Hematopoietic multipotent progenitor cell treated with erythropoietin and hydrocortisone succinate and interleukin-3 and kit ligand, for 17 days (in vitro differentiated cells): ENCODE results near the gene CRYBG2.
"Not testable (repeated sequence)": the region's sequence is repeated elsewhere in the genome, so short reads cannot be mapped to it uniquely, and the experiment has no call there.

ENCODE experiments used
- DNase-seq: peaks from one replicate; pipeline ENCODE4 v3.0.0-alpha.2; 2015; ENCODE audit warnings: low spot score

Gene CRYBG2

GRCh38 chr1:26350701-26351589 is 3.0 kb downstream of the CRYBG2 start:
- DNase-seq = no peak

DNA sequence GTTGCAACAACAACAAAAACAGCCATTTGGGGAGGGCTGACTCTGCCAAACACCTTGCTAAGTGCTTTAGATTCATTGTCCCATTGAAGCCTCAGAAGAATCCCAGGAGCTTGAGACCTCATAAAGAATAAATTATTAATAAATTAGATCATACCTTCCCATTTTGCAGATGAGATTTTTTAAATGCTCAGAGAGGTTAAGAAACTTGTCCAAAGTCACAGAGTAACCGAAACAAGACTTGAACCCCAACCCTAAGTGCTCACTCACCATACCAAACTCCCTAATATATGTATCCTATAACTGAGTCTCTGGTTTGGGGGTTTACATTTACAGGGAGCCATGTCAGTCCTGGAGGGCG is 3.6 kb downstream of the CRYBG2 start:
- DNase-seq = no peak

- no peak for DNase-seq
Measured at GRCh38 chr1:26349877-26350244, 4.1 kb downstream of the CRYBG2 start.

GRCh38 chr1:26349188-26349876 is 4.6 kb downstream of the CRYBG2 start:
- no peak for DNase-seq

DNA sequence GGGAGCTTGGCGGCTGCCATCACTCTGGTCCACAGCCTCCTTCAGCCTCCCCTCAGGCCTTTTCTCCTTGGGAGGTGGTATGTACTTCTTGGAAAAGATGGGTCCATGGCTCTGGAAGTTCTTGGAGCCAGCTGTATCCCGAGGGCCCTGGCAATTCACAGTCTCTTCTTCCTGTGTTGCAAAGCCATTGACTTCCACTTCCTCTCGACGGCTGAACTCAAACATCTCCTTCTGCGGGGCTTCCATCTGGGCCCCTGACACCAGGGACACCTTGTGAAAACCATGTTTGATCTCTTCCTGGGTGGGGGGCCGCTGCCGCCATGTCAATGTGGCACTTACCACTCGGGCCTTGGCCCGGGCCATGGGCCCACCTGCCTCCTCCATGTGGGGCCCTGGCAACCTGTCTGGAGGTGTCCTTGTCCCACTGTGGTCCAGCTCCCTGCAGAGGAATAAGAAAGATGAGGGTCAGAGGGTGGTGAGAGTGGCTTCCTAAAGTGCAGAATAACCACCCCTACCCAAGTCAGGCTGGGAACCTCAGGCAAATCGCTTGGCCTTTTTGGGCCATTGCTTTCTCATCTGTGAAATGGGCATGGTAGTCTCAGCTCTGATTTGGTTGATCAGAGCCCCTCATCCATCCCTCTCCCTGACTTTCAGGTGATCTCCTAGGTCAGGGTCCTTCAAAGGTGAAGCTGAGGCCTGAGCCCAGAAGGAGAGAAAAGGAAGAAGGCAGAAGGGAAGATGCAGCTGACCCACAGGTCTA is 7.5 kb downstream of the CRYBG2 start:
- no peak for DNase-seq

GRCh38 chr1:26345718-26346117 is 8.2 kb downstream of the CRYBG2 start:
- DNase-seq = no peak

DNA sequence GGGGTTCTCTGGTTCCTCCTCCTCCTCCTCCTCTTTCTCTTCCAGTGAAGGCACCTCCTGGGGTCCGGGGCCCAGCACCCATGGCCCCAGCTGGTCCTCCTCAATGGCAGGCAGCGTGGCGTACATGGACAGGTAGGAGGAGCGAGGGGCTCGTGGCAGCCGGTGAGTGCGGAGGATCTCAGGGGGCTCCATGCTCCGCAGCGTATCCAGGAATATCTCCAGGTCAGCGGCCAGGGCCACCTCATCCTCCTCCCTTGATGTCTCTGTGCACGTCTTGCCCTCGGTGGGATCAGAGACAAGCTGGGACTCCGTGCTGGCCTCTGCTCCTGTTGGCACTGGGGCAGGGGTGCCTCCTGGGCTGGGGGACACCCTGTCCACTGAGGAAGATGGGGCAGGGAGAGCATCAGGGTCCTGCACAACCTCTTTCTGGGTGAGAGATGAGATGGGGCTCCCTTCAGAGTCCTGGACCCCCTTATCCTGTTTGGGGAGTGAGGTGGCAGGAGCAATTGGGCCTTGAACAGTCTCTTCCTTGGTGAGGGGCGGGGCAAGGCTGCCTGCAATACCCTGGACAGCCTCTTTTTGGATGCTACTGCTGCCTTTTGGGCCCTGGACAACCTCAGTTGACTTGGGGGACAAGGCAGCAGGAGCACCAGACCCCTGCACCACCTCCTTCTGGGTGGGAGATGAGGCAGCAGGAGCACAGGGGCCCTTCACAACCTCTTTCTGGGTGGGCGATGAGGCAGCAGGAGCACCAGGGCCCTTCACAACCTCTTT is 9.6 kb downstream of the CRYBG2 start:
- DNase-seq = no peak

DNA sequence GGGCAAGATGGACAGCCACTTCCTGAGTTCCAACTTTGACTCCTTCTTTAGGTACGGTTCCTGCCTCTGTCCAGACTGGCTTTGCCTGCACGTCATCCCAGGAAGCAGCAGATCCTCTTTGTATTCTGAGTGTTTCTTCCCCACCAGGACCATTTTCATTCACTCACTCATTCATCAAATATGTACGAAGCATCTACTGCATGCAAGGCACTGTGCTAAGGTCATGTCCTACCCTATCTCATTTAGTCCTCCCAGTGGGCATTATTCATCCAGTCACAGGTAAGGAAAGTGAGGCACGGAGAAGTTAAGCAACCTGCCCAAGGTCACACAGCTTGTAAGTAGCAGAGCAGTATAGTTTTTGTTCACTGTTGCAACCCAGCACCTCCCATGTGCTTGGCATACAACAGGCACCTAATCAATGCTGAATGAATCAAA is 13.9 kb downstream of the CRYBG2 start:
- no peak for DNase-seq

DNA sequence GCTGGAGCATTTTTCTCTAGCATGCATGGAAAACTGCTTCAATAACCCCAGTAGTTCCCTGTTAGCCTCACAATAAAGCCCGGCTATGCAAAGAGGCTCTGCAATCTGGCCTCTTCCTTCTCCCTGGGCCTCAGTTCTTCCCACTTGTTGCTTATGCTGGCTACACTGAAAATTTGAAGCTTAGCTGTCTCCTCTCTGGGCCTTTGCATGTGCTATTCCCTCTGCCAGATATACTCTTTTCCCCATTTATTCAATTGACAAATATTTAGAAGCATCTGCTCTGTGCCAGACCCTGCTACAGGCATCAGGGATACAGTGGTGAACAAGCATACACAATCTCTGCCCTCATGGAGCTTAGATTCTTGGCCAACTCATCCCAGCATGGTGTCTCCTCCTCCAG is 15.3 kb downstream of the CRYBG2 start:
- no peak for DNase-seq

DNA sequence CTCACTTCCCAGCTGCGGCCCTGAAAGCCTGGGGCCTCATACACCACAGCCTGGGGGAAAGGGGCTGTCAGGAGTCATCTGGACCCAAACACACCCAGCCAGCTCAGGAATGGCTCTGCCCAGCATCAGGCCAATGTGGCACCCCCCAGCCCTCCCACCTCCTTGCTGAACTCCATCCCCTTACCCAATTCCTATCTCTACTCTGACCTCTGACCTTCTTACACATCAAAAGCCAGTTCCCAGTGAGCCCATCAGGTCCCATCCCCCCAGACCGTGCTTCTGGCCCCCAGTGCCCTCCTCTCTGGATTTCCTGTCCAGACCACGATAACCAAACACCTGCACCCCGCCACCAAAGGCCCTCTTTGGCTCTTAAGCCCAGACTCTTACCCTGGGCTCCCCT is 16.3 kb downstream of the CRYBG2 start:
- no peak for DNase-seq

- no peak for DNase-seq
Measured at GRCh38 chr1:26337206-26337535, 16.8 kb downstream of the CRYBG2 start.

DNA sequence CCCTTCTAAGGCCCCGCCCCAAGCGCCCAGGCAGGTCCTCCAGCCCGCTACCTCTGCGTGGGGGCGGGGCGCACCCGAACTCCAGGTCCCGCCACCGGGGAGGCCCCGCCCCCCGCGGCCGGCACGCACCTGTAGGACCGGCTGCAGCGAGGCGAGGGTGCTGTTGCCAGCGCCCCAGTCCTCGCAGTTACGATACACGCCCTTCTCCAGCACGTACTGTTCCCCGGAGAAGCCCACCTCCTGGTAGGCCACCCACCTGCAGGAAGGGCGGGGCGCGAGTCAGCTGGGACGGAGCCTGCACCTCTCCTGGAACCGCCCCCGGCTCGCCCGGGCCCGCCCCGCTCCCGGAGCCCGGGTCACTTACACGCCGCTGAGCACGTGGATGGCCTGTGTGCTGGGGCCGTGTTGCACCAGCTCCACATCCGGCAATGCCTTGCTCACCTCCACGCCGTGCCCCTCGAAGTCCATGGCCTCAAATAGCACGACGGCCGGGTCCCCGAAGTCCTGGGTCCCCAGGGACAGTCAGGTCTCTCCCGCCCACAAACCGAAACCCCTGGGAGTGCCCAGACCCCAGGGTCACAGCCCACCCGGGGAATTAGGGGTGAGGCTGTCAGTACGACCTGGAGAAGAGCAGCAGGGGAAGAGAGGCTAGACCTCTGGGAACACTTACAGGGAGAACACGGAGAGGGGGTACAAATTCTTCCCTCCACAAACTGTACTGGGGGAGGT is 17.3 kb downstream of the CRYBG2 start:
- DNase-seq = peak; percentile 82

DNA sequence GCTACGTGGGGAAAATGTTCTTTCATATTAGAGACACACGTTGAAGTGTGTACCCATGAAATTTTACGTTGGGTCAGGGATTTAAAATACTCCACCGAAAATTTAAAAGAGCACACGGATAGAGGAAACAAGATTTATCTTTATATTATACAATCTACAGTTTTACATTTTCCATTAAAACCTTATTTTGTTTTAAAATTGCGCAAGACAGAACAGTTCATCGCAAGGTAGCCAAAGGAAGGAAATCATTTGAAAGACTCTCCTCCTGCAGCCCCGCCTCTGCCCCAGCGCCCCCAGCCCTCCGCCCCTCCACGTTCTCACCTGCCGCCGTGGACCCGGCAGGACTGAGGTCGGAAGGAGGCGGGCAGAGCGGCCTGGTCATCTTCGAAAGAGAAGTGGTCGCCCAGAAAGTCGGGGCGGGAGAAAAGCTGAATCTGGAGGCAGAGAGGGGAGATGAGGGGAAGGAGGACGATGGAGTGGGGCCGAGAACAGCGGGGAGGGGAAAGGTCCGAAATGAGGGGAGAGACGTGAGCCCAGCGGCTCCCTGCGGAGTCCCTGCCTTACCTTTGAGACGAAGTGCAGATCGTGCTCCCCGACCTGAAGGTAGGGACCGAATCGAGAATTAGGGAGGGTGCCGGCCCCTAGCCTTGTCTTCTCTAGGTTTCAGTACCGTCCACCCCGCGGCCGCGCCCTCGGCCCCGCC is 18.0 kb downstream of the CRYBG2 start:
- DNase-seq = no peak

DNA sequence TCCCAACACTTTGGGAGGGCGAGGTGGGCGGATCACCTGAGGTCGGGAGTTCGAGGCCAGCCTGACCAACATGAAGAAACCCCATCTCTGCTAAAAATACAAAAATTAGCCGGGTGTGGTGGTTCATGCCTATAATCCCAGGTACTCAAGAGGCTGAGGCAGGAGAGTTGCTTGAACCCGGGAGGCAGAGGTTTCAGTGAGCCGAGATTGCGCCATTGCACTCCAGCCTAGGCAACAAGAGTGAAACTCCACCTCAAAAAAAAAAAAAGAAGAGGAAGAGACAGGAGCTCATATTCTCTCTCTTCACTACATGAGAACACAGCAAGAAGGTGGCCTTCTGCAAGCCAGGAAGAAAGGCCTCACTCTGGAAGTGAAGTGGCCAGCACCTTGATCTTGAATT is 20.6 kb downstream of the CRYBG2 start:
- not testable (repeated sequence) for DNase-seq

DNA sequence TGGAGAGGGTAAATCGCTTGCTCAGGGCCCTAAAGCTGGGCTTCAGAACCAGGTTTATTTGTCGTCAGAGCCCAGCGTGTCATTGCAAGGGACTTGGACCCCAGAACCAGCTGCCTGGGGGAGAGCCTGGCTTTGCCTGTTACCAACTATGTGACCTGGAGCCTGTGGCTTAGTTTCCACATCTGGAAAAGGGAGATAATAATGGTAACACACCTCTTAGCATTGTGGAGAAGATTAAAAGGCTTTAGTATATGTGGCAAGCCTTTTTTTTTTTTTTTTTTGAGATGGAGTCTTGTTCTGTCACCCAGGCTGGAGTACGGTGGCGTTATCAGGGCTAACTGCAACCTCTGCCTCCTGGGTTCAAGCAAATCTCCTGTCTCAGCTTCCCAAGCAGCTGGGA is 23.7 kb downstream of the CRYBG2 start:
- no peak for DNase-seq

- not testable (repeated sequence) for DNase-seq
Measured at GRCh38 chr1:26329380-26329779, 24.6 kb downstream of the CRYBG2 start.

- DNase-seq = no peak
Measured at GRCh38 chr1:26328597-26328996, 25.3 kb downstream of the CRYBG2 start.

- no peak for DNase-seq
Measured at GRCh38 chr1:26327956-26328362, 26.0 kb downstream of the CRYBG2 start.

DNA sequence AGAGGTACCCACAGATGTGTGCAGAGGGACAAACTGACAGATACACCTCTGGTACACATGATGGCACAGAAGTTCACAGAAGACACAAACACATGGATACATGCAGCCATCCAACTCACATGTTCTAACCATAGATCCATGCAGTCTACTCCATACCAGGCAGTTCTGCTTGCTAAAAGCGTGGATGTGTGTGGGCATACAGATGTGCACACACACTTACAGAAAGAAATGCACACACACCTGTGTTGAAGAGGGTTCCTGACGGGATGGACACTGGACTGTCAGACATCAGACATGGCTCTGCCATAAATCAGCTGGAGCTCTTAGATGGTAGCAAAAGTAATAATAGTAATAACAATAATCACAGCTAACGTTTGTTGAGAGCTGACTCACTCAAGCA is 29.4 kb downstream of the CRYBG2 start:
- DNase-seq = no peak

- DNase-seq = no peak
Measured at GRCh38 chr1:26323382-26323781, 30.5 kb downstream of the CRYBG2 start.

GRCh38 chr1:26322042-26322331 is 31.9 kb downstream of the CRYBG2 start:
- DNase-seq = no peak
